IMR-90 (cell line): ENCODE data around the gene EFCAB5. TPM values are rescaled to one million over a fixed set of nuclear protein-coding genes. Genes with fewer than 3 reads are reported as not detected.

Source experiments
- ELK1 ChIP-seq: fragments of 150-350 bp; IDR thresholded peaks from 2 replicates; pipeline ENCODE4 v1.6.1; 2016; ENCODE audit warnings: low read depth, mild to moderate bottlenecking, low read length, moderate library complexity, borderline replicate concordance
- MXI1 ChIP-seq: IDR thresholded peaks from 2 replicates; pipeline ENCODE4 v1.6.1; 2012; ENCODE audit warnings: low read depth, mild to moderate bottlenecking, low read length, moderate library complexity, borderline replicate concordance
- polyA plus RNA-seq, 3 experiments: library from polyadenylated mRNA; depleted of rRNA; stranded (reverse); fragments of >200 nt; gene quantifications; 2 replicates each; pipeline ENCODE4 v1.2.3, GENCODE V29; 2012; ENCODE audit warnings: low replicate concordance in 1 of 3
- total RNA-seq: library from RNA; depleted of rRNA; stranded (reverse); fragments of >200 nt; gene quantifications from 2 replicates; pipeline ENCODE4 v1.2.3, GENCODE V29; 2012

EFCAB5 gene
- total and polyA plus RNA-seq, 2 of the 4 experiments (the other 2 are of a cell fraction): 0.14 TPM; not detected in 1

DNA sequence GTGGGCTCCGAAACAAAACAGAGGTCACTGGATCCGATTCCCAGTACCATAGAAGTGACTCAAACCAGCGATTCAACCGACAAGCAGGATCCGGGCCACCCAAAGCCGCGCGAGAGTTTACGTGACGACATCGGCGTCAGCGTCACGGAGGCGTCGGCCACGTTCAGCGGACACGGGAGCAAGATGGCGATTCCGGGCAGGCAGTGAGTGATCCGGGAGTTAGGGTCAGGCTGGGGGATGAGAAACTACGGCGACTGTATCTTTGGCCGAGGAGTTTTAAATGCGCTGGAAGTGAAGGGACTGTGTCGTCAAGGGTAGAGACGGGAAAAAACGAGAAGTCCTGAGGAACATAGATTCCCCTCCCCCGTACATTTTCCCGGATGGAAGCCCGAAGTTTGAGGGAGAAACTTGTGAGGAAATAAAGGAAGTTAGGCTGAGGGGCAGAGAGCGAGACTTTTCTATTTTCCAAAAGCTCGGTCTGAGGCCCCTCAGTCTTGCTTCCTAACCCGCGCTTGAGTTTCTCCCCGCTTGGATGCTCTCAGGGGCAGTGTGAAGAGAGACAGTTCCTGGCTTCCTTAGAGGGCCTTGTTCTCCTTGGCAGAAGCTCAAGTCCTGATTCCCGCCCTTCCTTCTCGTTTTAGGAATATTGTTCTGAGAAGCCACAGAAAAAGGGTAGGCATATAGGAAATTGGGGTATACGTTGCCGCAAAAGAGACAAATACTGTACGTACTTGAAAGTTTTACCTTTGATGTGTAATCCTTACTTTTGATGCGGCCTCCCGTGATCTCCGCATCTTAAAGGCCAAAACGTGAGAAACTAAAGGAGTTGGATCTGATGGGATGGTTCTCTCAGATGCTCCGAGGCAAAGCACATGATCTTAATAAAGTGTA is 175.5 kb downstream of the EFCAB5 start, which contains the start of gene NSRP1 (continued):
- TF ChIP-seq ELK1 (no peak), MXI1 (0 out of 2 replicates have a peak, but pooled peaks have one; percentile 9)
